IPS-18a (cell line): ENCODE data around the gene B3GAT3.
A peak's percentile ranks its signal among the peaks of the same experiment; 100 is the strongest.

Experiments
- H3K27ac ChIP-seq: one replicate; pipeline ENCODE4 v1.5.1; 2013; ENCODE audit warnings: low read length
- H3K27me3 ChIP-seq: one replicate; pipeline ENCODE4 v1.6.1; 2013; ENCODE audit warnings: mild to moderate bottlenecking, low read length; ENCODE audit not compliant: control insufficient read depth, insufficient read depth
- H3K36me3 ChIP-seq: one replicate; pipeline ENCODE4 v1.6.1; 2013; ENCODE audit warnings: low read depth, low read length; ENCODE audit not compliant: control insufficient read depth
- H3K4me1 ChIP-seq: one replicate; pipeline ENCODE4 v1.6.1; 2013; ENCODE audit warnings: low read depth, low read length; ENCODE audit not compliant: control insufficient read depth
- H3K4me3 ChIP-seq: one replicate; pipeline ENCODE4 v1.5.1; 2013; ENCODE audit warnings: low read length
- H3K9ac ChIP-seq: one replicate; pipeline ENCODE4 v1.6.1; 2013; ENCODE audit warnings: mild to moderate bottlenecking, low read length, moderate library complexity
- H3K9me3 ChIP-seq: one replicate; pipeline ENCODE4 v1.6.1; 2013; ENCODE audit warnings: low read depth, low read length; ENCODE audit not compliant: control insufficient read depth

Gene B3GAT3

DNA sequence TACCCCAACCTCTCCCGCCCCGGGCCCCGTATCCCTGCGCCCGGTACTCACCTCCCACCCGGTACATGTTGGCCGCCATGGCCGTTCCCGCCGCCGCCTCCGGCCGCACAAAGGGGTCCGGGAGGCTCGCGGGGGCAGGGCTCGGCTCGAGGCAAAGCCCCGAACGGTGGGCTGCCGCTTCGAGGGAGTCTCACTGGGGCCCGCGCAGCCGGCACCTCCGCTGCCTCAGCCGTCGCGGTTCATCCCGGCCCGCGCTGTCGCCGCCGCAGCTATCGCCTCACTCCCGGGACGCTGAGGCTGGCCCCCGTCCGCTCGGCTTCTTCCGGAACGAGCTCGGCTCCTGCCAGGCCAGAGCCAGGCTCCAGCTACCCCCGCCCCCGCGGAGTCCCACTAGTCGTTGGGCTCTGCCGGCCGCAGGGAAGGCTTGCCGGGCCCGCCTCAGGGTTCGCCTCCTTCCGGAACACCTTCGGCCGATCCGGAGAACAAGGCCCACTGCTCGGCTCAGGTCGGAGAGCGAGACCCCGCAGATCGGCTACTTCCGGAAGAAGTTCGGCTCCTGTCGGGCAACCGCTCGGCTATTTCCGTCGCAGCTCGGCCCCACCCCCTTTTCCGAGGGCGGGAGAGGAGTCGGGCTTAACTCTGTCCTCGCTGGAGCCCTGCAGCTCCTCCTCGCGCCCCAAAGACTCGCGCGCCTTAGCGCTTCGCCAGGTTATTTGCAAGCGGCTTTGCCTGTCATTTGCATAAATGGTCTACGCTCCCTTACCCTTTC, 20.2 kb downstream of the B3GAT3 start, which contains the start of gene MTA2:
Gene MTA2 (minus strand): TSS at position 494 of the 769 bp plus-strand sequence. CDS start 415 bp downstream, at position 79.
- Histone ChIP-seq H3K27me3 (peaks cover 16% of the 10 kb centered on the region), H3K27ac (peak within 1 kb of the TSS; percentile 59), H3K4me1 (peaks cover 27% of the 10 kb centered on the region), H3K4me3 (peak within 1 kb of the TSS; percentile 92), H3K9ac (peak within 1 kb of the TSS; percentile 89), H3K9me3 (no peaks in the 10 kb centered on the region), H3K36me3 (peaks cover 28% of the 10 kb centered on the region)

DNA sequence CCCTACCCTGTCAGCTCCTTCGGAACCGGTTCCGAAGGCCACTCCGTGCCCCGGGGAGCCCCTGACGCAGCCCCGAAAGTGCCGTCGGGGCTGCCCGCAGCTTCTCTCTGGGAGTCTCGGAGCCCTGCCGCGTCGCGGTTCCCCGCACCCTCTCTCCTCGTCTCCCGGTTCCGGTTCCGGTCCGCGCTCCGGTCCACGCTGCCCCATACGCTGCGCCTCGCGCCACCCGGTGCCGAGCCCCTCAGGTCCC, 20.7 kb downstream of the B3GAT3 start:
- peaks cover 16% of the 10 kb centered on the region for H3K27me3 ChIP-seq

GRCh38 chr11:62600367-62601121, 21.2 kb downstream of the B3GAT3 start:
- H3K36me3 ChIP-seq, result peaks cover 38% of the 10 kb centered on the region
- peaks cover 16% of the 10 kb centered on the region for H3K27me3 ChIP-seq
- peak overlapping the region; percentile 48 for H3K27ac ChIP-seq
- peak overlapping the region; percentile 92 for H3K4me3 ChIP-seq
- H3K9ac ChIP-seq, result peak overlapping the region; percentile 89
- H3K9me3 ChIP-seq, result no peaks in the 10 kb centered on the region
- H3K4me1 ChIP-seq, result peaks cover 27% of the 10 kb centered on the region

More for the DNA sequence above, 20.7 kb downstream of the B3GAT3 start:
- peak overlapping the region; percentile 48 for H3K27ac ChIP-seq
- H3K36me3 ChIP-seq, result peaks cover 33% of the 10 kb centered on the region
- peaks cover 27% of the 10 kb centered on the region for H3K4me1 ChIP-seq
- H3K9me3 ChIP-seq, result no peaks in the 10 kb centered on the region
- peak overlapping the region; percentile 89 for H3K9ac ChIP-seq
- H3K4me3 ChIP-seq, result peak overlapping the region; percentile 92

DNA sequence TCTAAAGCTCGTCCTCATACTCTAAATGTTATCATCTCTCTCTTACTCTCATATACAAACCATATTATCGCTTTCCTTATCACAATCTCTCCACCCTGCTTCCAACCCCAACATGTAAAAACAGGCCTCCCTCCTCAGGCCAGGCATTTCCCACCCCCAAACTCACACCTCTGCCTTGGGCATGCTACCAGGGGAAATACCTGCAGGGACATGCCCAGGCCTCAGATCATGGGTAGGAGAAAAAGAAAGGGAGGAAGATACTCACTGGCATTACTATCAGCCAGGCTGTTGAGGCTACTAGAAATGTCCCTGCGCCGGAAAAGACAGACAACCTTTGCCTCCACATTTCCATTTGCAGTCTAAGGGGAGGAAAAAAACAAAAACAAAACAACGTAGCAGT, 21.9 kb downstream of the B3GAT3 start:
- Histone ChIP-seq H3K4me3 (peak overlapping the region; percentile 92), H3K9me3 (no peaks in the 10 kb centered on the region), H3K36me3 (peaks cover 44% of the 10 kb centered on the region)

GRCh38 chr11:62599069-62599696, 22.6 kb downstream of the B3GAT3 start:
- Histone ChIP-seq H3K27ac (no peak overlapping the region), H3K27me3 (peaks cover 16% of the 10 kb centered on the region), H3K9me3 (no peaks in the 10 kb centered on the region), H3K4me1 (peaks cover 19% of the 10 kb centered on the region), H3K9ac (no peak overlapping the region), H3K36me3 (peaks cover 51% of the 10 kb centered on the region), H3K4me3 (peak overlapping the region; percentile 92)

More for the DNA sequence above, 21.9 kb downstream of the B3GAT3 start:
- no peak overlapping the region for H3K27ac ChIP-seq
- H3K27me3 ChIP-seq, result peaks cover 16% of the 10 kb centered on the region
- peaks cover 24% of the 10 kb centered on the region for H3K4me1 ChIP-seq
- no peak overlapping the region for H3K9ac ChIP-seq

DNA sequence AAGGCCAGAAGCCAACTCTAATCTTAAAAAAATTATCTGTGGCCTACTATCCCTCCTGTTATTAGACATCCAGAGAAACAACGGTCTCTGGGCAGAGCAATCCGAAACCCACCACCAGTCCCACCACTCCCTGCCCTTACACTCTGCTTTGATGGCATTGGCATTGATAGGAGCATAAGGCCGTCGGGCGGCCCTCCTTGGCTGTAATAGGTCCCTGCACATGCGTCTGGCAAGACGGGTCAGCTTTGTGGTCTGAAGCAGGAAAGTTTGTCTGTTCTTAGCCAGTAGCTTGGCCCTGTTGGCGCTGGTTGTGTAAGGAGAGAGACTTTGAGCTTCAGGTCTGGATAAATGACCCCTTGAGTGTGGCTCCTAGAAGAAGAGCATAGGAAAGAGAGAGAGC, 26.7 kb downstream of the B3GAT3 start:
- no peak overlapping the region for H3K9ac ChIP-seq
- H3K9me3 ChIP-seq, result no peaks in the 10 kb centered on the region
- H3K4me1 ChIP-seq, result peaks cover 24% of the 10 kb centered on the region

DNA sequence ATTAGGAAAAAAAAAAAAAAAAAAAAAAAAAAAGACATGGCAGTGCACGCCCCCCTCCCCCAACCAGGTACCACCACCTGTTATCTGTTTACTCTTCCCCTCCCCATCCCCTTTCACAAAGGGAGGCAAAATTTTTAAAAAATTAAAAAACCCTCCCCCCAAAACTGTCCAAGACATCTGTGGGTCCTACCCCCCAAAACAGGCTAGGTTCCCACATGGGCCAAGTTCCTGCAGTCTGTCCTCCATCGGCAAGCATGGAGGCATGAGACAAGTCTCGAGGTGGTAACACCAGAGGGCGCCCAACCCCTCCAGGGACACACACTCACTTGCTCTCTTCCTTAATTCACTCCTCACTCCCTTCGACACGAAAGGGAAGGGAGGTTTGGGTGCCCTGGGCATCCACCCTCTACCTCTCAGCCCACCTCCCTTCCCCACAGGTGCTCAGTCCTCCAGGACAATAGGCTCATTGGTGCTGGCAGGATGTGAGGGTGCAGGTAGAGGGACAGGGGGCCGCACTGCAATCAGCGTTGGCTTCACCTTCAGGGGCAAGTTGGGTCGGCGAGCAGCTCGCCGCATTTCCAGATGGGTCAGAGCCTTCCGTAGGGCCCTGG, 28.2 kb downstream of the B3GAT3 start:
- H3K4me1 ChIP-seq, result peaks cover 12% of the 10 kb centered on the region
- H3K9me3 ChIP-seq, result no peaks in the 10 kb centered on the region
- H3K36me3 ChIP-seq, result peaks cover 51% of the 10 kb centered on the region
- no peaks in the 10 kb centered on the region for H3K27me3 ChIP-seq
- H3K4me3 ChIP-seq, result no peak overlapping the region
- no peak overlapping the region for H3K27ac ChIP-seq
- no peak overlapping the region for H3K9ac ChIP-seq

More for the DNA sequence above, 26.7 kb downstream of the B3GAT3 start:
- no peak overlapping the region for H3K27ac ChIP-seq
- H3K4me3 ChIP-seq, result no peak overlapping the region
- peaks cover 58% of the 10 kb centered on the region for H3K36me3 ChIP-seq
- H3K27me3 ChIP-seq, result no peaks in the 10 kb centered on the region

DNA sequence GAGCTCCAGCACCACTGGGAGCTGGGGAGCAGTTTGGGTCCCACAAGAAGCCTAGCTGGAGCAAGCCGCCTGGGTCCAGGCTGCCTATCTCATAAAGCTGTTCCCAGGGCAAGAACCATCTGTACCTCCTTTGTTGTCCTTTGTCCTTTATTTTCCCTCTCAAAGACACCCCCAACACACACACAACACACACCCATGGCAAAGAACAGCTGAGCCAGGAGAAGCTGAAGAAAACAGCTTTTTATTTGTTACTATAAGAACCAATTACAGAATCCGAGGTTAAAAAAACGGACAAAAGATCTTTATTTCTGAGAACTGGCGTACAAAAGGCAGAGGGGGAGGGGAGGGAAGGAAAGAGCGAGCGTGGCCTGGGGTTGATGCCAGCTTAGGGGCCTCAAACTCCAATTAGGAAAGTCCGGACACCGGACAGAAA, 28.8 kb downstream of the B3GAT3 start:
- Histone ChIP-seq H3K27ac (no peak overlapping the region), H3K9me3 (no peaks in the 10 kb centered on the region), H3K4me3 (no peak overlapping the region), H3K36me3 (peaks cover 49% of the 10 kb centered on the region), H3K9ac (no peak overlapping the region), H3K27me3 (no peaks in the 10 kb centered on the region), H3K4me1 (peaks cover 12% of the 10 kb centered on the region)

GRCh38 chr11:62592146-62592815, 29.5 kb downstream of the B3GAT3 start:
- H3K36me3 ChIP-seq, result peaks cover 49% of the 10 kb centered on the region
- peak overlapping the region; percentile 91 for H3K9ac ChIP-seq
- H3K27me3 ChIP-seq, result no peaks in the 10 kb centered on the region
- H3K4me1 ChIP-seq, result peaks cover 12% of the 10 kb centered on the region
- H3K27ac ChIP-seq, result peak overlapping the region; percentile 74
- H3K4me3 ChIP-seq, result peak overlapping the region; percentile 78
- no peaks in the 10 kb centered on the region for H3K9me3 ChIP-seq

DNA sequence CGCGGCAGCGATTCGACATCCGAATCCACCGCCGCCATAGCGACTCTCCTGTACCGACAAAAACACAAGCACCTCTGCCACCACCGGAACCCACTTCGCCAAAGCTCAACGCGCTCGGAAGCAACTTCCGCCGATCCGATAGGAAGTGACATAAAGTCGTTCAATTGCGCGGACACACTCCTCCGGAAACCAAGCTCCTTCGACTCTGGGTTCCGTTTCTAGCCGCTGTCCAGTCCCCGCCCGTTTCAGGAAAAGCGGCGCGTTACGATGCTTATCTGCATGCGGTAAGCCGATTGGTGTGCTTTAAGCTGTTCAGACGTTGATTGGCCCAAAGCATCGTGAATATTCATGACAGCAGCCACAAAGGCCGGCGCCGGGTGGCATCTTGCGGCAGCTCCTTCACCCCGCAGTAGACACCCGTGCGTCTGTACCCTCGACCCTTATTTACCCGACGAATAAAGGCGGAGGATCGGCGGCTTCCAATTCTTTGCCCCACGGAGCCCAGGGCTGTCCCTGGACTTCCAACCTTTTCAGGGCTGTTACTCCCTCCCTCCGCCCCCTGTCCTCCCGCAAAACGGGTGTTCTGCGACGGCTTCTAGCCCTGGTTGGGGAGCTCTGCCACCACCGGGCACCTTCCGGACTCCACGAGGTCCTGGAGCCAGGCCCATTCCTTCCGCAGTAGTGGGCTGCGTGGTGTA, 30.2 kb downstream of the B3GAT3 start, which contains the start of gene TUT1:
Gene TUT1 (minus strand): TSS at position 76 of the 698 bp plus-strand sequence. CDS start 38 bp downstream, at position 38.
- H3K4me1 ChIP-seq, result peaks cover 12% of the 10 kb centered on the region
- peaks cover 43% of the 10 kb centered on the region for H3K36me3 ChIP-seq
- peak within 1 kb of the TSS; percentile 74 for H3K27ac ChIP-seq

More for the DNA sequence above, 30.2 kb downstream of the B3GAT3 start, which contains the start of gene TUT1:
- Histone ChIP-seq H3K9me3 (no peaks in the 10 kb centered on the region), H3K4me3 (peak within 1 kb of the TSS; percentile 78), H3K27me3 (no peaks in the 10 kb centered on the region), H3K9ac (peak within 1 kb of the TSS; percentile 91)
